GM23338 (cell line): ENCODE measurements around the gene TMEM225. TPM values are rescaled to one million over a fixed set of nuclear protein-coding genes. Genes with fewer than 3 reads are reported as not detected.

Experiments used
- ATAC-seq: fragments of 200-7000 bp; cut with Tn5 transposase; 3 replicates; pipeline ENCODE4 v1.9.1; 2020
- DNase-seq: peaks from one replicate; pipeline ENCODE4 v3.0.0-alpha.2; 2015; ENCODE audit warnings: low spot score
- H2AFZ ChIP-seq: fragments of 200-600 bp; sonication (generic); 2 replicates; pipeline ENCODE4 v1.8.0; 2016; ENCODE audit warnings: antibody characterized with exemption, mild to moderate bottlenecking, moderate library complexity
- H3F3A ChIP-seq: fragments of 200-600 bp; sonication (generic); replicated peaks from 2 replicates; pipeline ENCODE4 v1.8.0; 2017; ENCODE audit warnings: antibody characterized with exemption, mixed run types, low read depth
- H3K27ac ChIP-seq: fragments of 200-600 bp; sonication (generic); 2 replicates; pipeline ENCODE4 v1.6.1; 2016; ENCODE audit warnings: low read depth
- H3K27me3 ChIP-seq: fragments of 200-600 bp; sonication (generic); 2 replicates; pipeline ENCODE4 v1.8.0; 2016; ENCODE audit warnings: mild to moderate bottlenecking, mixed run types, moderate library complexity; ENCODE audit not compliant: insufficient read depth
- H3K36me3 ChIP-seq: fragments of 200-600 bp; sonication (generic); 2 replicates; pipeline ENCODE4 v1.8.0; 2016; ENCODE audit warnings: mild to moderate bottlenecking; ENCODE audit not compliant: insufficient read depth
- H3K4me1 ChIP-seq: fragments of 200-600 bp; sonication (generic); 2 replicates; pipeline ENCODE4 v1.8.0; 2016; ENCODE audit warnings: mild to moderate bottlenecking, moderate library complexity; ENCODE audit not compliant: insufficient read depth
- H3K4me2 ChIP-seq: fragments of 200-600 bp; sonication (generic); 2 replicates; pipeline ENCODE4 v1.7.1; 2017; ENCODE audit warnings: mixed run types
- H3K4me3 ChIP-seq: fragments of 200-600 bp; sonication (generic); 2 replicates; pipeline ENCODE4 v1.6.1; 2016; ENCODE audit warnings: mixed run types
- H3K79me2 ChIP-seq: fragments of 200-600 bp; sonication (generic); replicated peaks from 2 replicates; pipeline ENCODE4 v1.8.0; 2017; ENCODE audit warnings: mild to moderate bottlenecking; ENCODE audit not compliant: insufficient read depth
- H3K9me2 ChIP-seq: fragments of 200-600 bp; sonication (generic); 2 replicates; pipeline ENCODE4 v1.8.0; 2017; ENCODE audit not compliant: insufficient read depth
- H4K20me1 ChIP-seq: fragments of 200-600 bp; sonication (generic); replicated peaks from 2 replicates; pipeline ENCODE4 v1.8.0; 2017; ENCODE audit warnings: mild to moderate bottlenecking; ENCODE audit not compliant: insufficient read depth
- H3K27ac Mint-ChIP-seq: 2 replicates; pipeline ENCODE4 v1.8.0; 2020; ENCODE audit warnings: inconsistent platforms, mild to moderate bottlenecking, moderate library complexity, mixed read lengths
- H3K27me3 Mint-ChIP-seq: 3 replicates; pipeline ENCODE4 v1.8.0; 2022; ENCODE audit warnings: low read depth, mild to moderate bottlenecking, moderate library complexity, mixed read lengths, inconsistent platforms; ENCODE audit not compliant: insufficient read depth, poor library complexity
- H3K36me3 Mint-ChIP-seq: 3 replicates; pipeline ENCODE4 v1.8.0; 2021; ENCODE audit warnings: low read depth, mild to moderate bottlenecking, inconsistent platforms, moderate library complexity, mixed read lengths
- H3K4me1 Mint-ChIP-seq: 3 replicates; pipeline ENCODE4 v1.8.0; 2020; ENCODE audit warnings: mild to moderate bottlenecking, inconsistent platforms, mixed read lengths
- H3K4me3 Mint-ChIP-seq: 3 replicates; pipeline ENCODE4 v1.8.0; 2021; ENCODE audit warnings: moderate library complexity, mild to moderate bottlenecking, inconsistent platforms, mixed read lengths
- H3K9me3 Mint-ChIP-seq: 3 replicates; pipeline ENCODE4 v1.8.0; 2020; ENCODE audit warnings: moderate library complexity, mild to moderate bottlenecking, inconsistent platforms, mixed read lengths
- CREB1 ChIP-seq: fragments of 250-450 bp; sonication (Bioruptor Pico); IDR thresholded peaks from 2 replicates; pipeline ENCODE4 v1.5.0; 2020; ENCODE audit warnings: low read depth, mild to moderate bottlenecking, moderate library complexity
- EZH2 ChIP-seq: fragments of 200-600 bp; sonication (generic); IDR thresholded peaks from one replicate; pipeline ENCODE4 v1.8.0; 2017; ENCODE audit warnings: antibody characterized with exemption, mild to moderate bottlenecking, low read depth; ENCODE audit not compliant: unreplicated experiment
- EZH2phosphoT487 ChIP-seq: fragments of 200-600 bp; sonication (generic); IDR thresholded peaks from one replicate; pipeline ENCODE4 v1.8.1; 2018; ENCODE audit warnings: antibody characterized with exemption; ENCODE audit not compliant: unreplicated experiment
- JUNB ChIP-seq: IDR thresholded peaks from one replicate; pipeline ENCODE4 v1.6.1; 2016; ENCODE audit warnings: antibody characterized with exemption; ENCODE audit not compliant: unreplicated experiment
- NANOG ChIP-seq: IDR thresholded peaks from 2 replicates; pipeline ENCODE4 v1.6.1; 2016; ENCODE audit warnings: antibody characterized with exemption, borderline replicate concordance
- POLR2AphosphoS5 ChIP-seq: IDR thresholded peaks from 2 replicates; pipeline ENCODE4 v1.6.1; 2016; ENCODE audit warnings: antibody characterized with exemption, low read depth
- ZNF114 ChIP-seq: fragments of 250-450 bp; sonication (Bioruptor Pico); IDR thresholded peaks from 2 replicates; pipeline ENCODE4 v1.5.0; 2020; ENCODE audit warnings: mild to moderate bottlenecking, moderate library complexity
- ZNF331 ChIP-seq: fragments of 250-450 bp; sonication (Bioruptor Pico); IDR thresholded peaks from 2 replicates; pipeline ENCODE4 v1.5.0; 2020; ENCODE audit warnings: low read depth, mild to moderate bottlenecking, moderate library complexity
- polyA plus RNA-seq: library from polyadenylated mRNA; unstranded; fragments of >200 nt; fragmentation: Nextera tagmentation; extraction: Ambion mirVana; gene quantifications from 2 replicates; pipeline ENCODE4 v1.2.1, GENCODE V29; 2016
- total RNA-seq: library from RNA; depleted of rRNA; stranded (reverse); fragments of >200 nt; shearing (Covaris generic); gene quantifications from 2 replicates; pipeline ENCODE4 v1.2.3, GENCODE V29; 2014
- TF ChIP-seq, protein P1 (sequence below): IDR thresholded peaks from one replicate; pipeline ENCODE4 v1.6.1; 2018; ENCODE audit warnings: antibody characterized with exemption; ENCODE audit not compliant: unreplicated experiment
- TF ChIP-seq, protein P2 (sequence below): IDR thresholded peaks from 2 replicates; pipeline ENCODE4 v1.6.1; 2016; ENCODE audit warnings: antibody characterized with exemption

TMEM225 gene
- total and polyA plus RNA-seq, 2 experiments from 2014 or later: not detected

DNA sequence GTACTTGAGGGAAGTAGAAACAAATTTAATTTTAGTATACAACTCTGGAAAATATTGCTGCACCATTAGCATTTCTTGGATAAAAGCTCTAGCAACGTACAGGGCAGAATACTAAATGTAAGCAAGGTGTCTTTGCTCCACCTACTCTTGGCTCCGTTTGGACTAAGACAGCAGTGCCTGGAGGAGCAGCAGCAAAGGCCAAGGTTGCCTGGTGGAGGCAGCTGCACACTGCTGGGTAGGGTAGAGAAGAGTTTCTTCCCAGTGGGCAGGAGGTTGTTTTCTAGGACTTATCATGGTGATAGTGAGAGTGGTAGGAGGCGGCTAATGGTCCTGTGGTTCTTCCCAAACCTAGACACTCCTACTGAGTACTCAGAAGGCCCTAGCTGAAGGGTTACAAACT lies 14.3 kb upstream of the TMEM225 start (continued):
- TF ChIP-seq, protein P1, sequence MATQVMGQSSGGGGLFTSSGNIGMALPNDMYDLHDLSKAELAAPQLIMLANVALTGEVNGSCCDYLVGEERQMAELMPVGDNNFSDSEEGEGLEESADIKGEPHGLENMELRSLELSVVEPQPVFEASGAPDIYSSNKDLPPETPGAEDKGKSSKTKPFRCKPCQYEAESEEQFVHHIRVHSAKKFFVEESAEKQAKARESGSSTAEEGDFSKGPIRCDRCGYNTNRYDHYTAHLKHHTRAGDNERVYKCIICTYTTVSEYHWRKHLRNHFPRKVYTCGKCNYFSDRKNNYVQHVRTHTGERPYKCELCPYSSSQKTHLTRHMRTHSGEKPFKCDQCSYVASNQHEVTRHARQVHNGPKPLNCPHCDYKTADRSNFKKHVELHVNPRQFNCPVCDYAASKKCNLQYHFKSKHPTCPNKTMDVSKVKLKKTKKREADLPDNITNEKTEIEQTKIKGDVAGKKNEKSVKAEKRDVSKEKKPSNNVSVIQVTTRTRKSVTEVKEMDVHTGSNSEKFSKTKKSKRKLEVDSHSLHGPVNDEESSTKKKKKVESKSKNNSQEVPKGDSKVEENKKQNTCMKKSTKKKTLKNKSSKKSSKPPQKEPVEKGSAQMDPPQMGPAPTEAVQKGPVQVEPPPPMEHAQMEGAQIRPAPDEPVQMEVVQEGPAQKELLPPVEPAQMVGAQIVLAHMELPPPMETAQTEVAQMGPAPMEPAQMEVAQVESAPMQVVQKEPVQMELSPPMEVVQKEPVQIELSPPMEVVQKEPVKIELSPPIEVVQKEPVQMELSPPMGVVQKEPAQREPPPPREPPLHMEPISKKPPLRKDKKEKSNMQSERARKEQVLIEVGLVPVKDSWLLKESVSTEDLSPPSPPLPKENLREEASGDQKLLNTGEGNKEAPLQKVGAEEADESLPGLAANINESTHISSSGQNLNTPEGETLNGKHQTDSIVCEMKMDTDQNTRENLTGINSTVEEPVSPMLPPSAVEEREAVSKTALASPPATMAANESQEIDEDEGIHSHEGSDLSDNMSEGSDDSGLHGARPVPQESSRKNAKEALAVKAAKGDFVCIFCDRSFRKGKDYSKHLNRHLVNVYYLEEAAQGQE: no peak
- no peak for TF ChIP-seq EZH2phosphoT487
- no peak for TF ChIP-seq ZNF331
- TF ChIP-seq JUNB: no peak
- TF ChIP-seq ZNF114: no peak
- TF ChIP-seq EZH2: no peak
- no peak for TF ChIP-seq POLR2AphosphoS5

DNA sequence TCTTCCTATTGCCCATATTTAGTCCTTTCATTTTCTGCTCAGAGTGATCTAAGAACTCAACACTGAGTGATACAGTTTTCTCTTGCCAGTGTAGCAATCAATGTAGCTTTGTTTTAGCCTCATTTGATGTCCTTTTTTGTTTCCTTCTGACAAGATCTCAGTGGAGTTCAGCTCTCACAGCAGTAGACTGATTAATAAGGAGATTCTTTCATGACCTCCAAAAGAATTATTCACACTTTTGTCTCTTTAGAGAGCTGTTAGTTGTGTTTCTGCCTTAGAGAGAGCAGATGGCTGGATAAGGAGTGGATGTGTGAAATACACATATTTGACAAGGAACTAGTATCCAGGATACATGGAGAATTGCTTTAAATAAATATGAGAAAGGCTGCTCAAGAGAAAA lies 6.6 kb upstream of the TMEM225 start:
- TF ChIP-seq ZNF331 (no peak), CREB1 (CRISPR knock-in tag) (no peak)
- no peaks in the 10 kb centered on the region for H3K4me1 ChIP-seq
- no peaks in the 10 kb centered on the region for H3F3A ChIP-seq
- DNase-seq (no peak), ATAC-seq (no peak)
- Mint-ChIP-seq H3K4me3 (no peak overlapping the region), H3K9me3 (no peaks in the 10 kb centered on the region), H3K27ac (no peak overlapping the region), H3K4me1 (peaks cover 2% of the 10 kb centered on the region; the same call in 2 of the 3 replicates), H3K36me3 (no peaks in the 10 kb centered on the region), H3K27me3 (no peaks in the 10 kb centered on the region)
- H2AFZ ChIP-seq: no peak overlapping the region
- H3K27me3 ChIP-seq: no peaks in the 10 kb centered on the region
- no peaks in the 10 kb centered on the region for H4K20me1 ChIP-seq
- no peaks in the 10 kb centered on the region for H3K79me2 ChIP-seq
- no peak overlapping the region for H3K4me3 ChIP-seq
- no peaks in the 10 kb centered on the region for H3K36me3 ChIP-seq
- H3K9me2 ChIP-seq: no peaks in the 10 kb centered on the region
- H3K4me2 ChIP-seq: no peak overlapping the region
- H3K27ac ChIP-seq: no peak overlapping the region

DNA sequence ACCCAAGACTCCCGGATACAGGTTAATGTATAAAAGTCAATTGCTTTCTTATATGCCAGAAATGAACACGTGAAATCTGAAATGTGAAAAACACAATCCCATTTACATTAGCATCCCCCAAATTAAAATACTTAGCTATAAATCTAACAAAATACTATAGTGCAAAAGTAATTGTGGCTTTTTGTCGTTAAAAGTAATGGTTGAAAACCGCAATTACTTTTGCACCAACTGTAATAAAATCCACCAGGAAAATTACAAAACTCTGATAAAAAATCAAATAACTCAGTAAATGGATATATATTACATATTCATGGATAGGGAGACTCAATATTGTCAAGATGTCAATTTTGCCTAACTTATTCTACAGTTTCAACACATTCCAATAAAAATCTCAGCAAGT lies 4.6 kb downstream of the TMEM225 start:
- peaks cover 7% of the 10 kb centered on the region; the same call in 2 of the 3 replicates for H3K36me3 Mint-ChIP-seq

More for the DNA sequence above, 4.6 kb downstream of the TMEM225 start:
- Histone ChIP-seq H4K20me1 (no peaks in the 10 kb centered on the region), H3K4me1 (no peaks in the 10 kb centered on the region), H3K4me3 (no peak overlapping the region), H3K9me2 (peaks cover 16% of the 10 kb centered on the region), H3K27me3 (no peaks in the 10 kb centered on the region), H2AFZ (no peak overlapping the region), H3K36me3 (no peaks in the 10 kb centered on the region), H3K79me2 (no peaks in the 10 kb centered on the region), H3K27ac (no peak overlapping the region), H3F3A (no peaks in the 10 kb centered on the region), H3K4me2 (no peak overlapping the region)
- H3K4me1 Mint-ChIP-seq: no peaks in the 10 kb centered on the region
- H3K27ac Mint-ChIP-seq: no peak overlapping the region
- no peak for DNase-seq
- no peaks in the 10 kb centered on the region for H3K27me3 Mint-ChIP-seq
- ATAC-seq: no peak
- TF ChIP-seq JUNB (no peak), EZH2phosphoT487 (no peak), NANOG (no peak), CREB1 (CRISPR knock-in tag) (no peak), POLR2AphosphoS5 (no peak), ZNF114 (no peak)
- TF ChIP-seq, protein P2, sequence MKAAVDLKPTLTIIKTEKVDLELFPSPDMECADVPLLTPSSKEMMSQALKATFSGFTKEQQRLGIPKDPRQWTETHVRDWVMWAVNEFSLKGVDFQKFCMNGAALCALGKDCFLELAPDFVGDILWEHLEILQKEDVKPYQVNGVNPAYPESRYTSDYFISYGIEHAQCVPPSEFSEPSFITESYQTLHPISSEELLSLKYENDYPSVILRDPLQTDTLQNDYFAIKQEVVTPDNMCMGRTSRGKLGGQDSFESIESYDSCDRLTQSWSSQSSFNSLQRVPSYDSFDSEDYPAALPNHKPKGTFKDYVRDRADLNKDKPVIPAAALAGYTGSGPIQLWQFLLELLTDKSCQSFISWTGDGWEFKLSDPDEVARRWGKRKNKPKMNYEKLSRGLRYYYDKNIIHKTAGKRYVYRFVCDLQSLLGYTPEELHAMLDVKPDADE: no peak
- TF ChIP-seq, protein P1: no peak
- H3K4me3 Mint-ChIP-seq: no peak overlapping the region
- peaks cover 6% of the 10 kb centered on the region; the same call in 2 of the 3 replicates for H3K9me3 Mint-ChIP-seq
